Smooth muscle cell (in vitro differentiated cells): ENCODE measurements around the gene ADCY5. TPM values are rescaled to one million over a fixed set of nuclear protein-coding genes. Genes with fewer than 3 reads are reported as not detected.

Experiments used
- DNase-seq: peaks from one replicate; lab custom pipeline; 2025; ENCODE audit not compliant: unreplicated experiment; lab: John Stamatoyannopoulos, UW
- H2AFZ ChIP-seq: fragments of 200-600 bp; sonication (generic); 2 replicates; pipeline ENCODE4 v1.6.0; 2016; ENCODE audit warnings: antibody characterized with exemption, low read depth, mild to moderate bottlenecking
- H3F3A ChIP-seq: fragments of 200-600 bp; sonication (generic); 2 replicates; pipeline ENCODE4 v1.6.0; 2017; ENCODE audit warnings: antibody characterized with exemption, low read depth
- H3K27ac ChIP-seq: fragments of 200-600 bp; sonication (generic); 2 replicates; pipeline ENCODE4 v1.5.1; 2016; ENCODE audit warnings: low read depth, mild to moderate bottlenecking
- H3K27me3 ChIP-seq: fragments of 200-600 bp; sonication (generic); 2 replicates; pipeline ENCODE4 v1.6.1; 2016; ENCODE audit warnings: low read depth, mild to moderate bottlenecking
- H3K36me3 ChIP-seq: fragments of 200-600 bp; sonication (generic); 2 replicates; pipeline ENCODE4 v1.5.1; 2016; ENCODE audit warnings: low read depth
- H3K4me1 ChIP-seq: fragments of 200-600 bp; sonication (generic); 2 replicates; pipeline ENCODE4 v1.5.1; 2016; ENCODE audit warnings: low read depth
- H3K4me2 ChIP-seq: fragments of 200-600 bp; sonication (generic); 2 replicates; pipeline ENCODE4 v1.6.0; 2016; ENCODE audit warnings: mild to moderate bottlenecking
- H3K4me3 ChIP-seq: fragments of 200-600 bp; sonication (generic); 2 replicates; pipeline ENCODE4 v1.5.1; 2016; ENCODE audit warnings: mild to moderate bottlenecking
- H3K79me2 ChIP-seq: fragments of 200-600 bp; sonication (generic); 2 replicates; pipeline ENCODE4 v1.6.0; 2016; ENCODE audit warnings: low read depth, mild to moderate bottlenecking
- H3K9ac ChIP-seq: fragments of 200-600 bp; sonication (generic); 2 replicates; pipeline ENCODE4 v1.6.0; 2016; ENCODE audit warnings: low read depth
- H3K9me3 ChIP-seq: fragments of 200-600 bp; sonication (generic); replicated peaks from 2 replicates; pipeline ENCODE4 v1.5.1; 2016; ENCODE audit warnings: low read depth
- H4K20me1 ChIP-seq: fragments of 200-600 bp; sonication (generic); 2 replicates; pipeline ENCODE4 v1.6.0; 2016; ENCODE audit warnings: low read depth
- CTCF ChIP-seq: fragments of 200-600 bp; sonication (generic); IDR thresholded peaks from 2 replicates; pipeline ENCODE4 v1.5.1; 2017; ENCODE audit warnings: borderline replicate concordance, mild to moderate bottlenecking, antibody characterized with exemption; ENCODE audit not compliant: insufficient read depth, poor library complexity, severe bottlenecking
- WGBS: methylation state at CpG from one replicate; pipeline ENCODE4 v1.1.7; 2016; ENCODE audit warnings: low lambda C conversion rate; 5-methylcytosine and 5-hydroxymethylcytosine counted together
- polyA plus RNA-seq: library from polyadenylated mRNA; unstranded; fragments of >200 nt; fragmentation: Nextera tagmentation; extraction: Ambion mirVana; gene quantifications from 2 replicates; pipeline ENCODE4 v1.2.1, GENCODE V29; 2016
- total RNA-seq: library from RNA; depleted of rRNA; stranded (reverse); fragments of >200 nt; gene quantifications from 2 replicates; pipeline ENCODE4 v1.2.3, GENCODE V29; 2014

The ADCY5 gene
- total and polyA plus RNA-seq, 2 experiments from 2014 or later = 0.50 to 0.58 TPM

- Histone ChIP-seq H2AFZ (no peak overlapping the region), H3F3A (no peaks in the 10 kb centered on the region), H3K79me2 (no peaks in the 10 kb centered on the region), H4K20me1 (no peaks in the 10 kb centered on the region), H3K9ac (no peak overlapping the region), H3K4me1 (no peaks in the 10 kb centered on the region), H3K27ac (no peak overlapping the region), H3K4me3 (no peak overlapping the region), H3K27me3 (peaks cover 69% of the 10 kb centered on the region), H3K9me3 (no peaks in the 10 kb centered on the region), H3K4me2 (no peak overlapping the region), H3K36me3 (no peaks in the 10 kb centered on the region)
- DNase-seq = no peak
- TF ChIP-seq CTCF = no peak
- 93% methylated on average over 11 of the region's 11 CpGs for WGBS
Measured at GRCh38 chr3:123430266-123430665, 18.6 kb downstream of the ADCY5 start.

- no peak overlapping the region for H3K4me2 ChIP-seq
- DNase-seq = no peak
- no peak overlapping the region for H3K9ac ChIP-seq
- no peak for TF ChIP-seq CTCF
- no peaks in the 10 kb centered on the region for H3K36me3 ChIP-seq
- no peaks in the 10 kb centered on the region for H3F3A ChIP-seq
- no peak overlapping the region for H3K27ac ChIP-seq
- H3K4me3 ChIP-seq = no peak overlapping the region
- no peak overlapping the region for H2AFZ ChIP-seq
- no peaks in the 10 kb centered on the region for H3K9me3 ChIP-seq
- no peaks in the 10 kb centered on the region for H3K79me2 ChIP-seq
- H3K4me1 ChIP-seq = no peaks in the 10 kb centered on the region
- H3K27me3 ChIP-seq = peaks cover 75% of the 10 kb centered on the region
- WGBS = 83% methylated on average over 9 of the region's 10 CpGs
- H4K20me1 ChIP-seq = no peaks in the 10 kb centered on the region
Measured at GRCh38 chr3:123429362-123430125, 19.3 kb downstream of the ADCY5 start.

DNA sequence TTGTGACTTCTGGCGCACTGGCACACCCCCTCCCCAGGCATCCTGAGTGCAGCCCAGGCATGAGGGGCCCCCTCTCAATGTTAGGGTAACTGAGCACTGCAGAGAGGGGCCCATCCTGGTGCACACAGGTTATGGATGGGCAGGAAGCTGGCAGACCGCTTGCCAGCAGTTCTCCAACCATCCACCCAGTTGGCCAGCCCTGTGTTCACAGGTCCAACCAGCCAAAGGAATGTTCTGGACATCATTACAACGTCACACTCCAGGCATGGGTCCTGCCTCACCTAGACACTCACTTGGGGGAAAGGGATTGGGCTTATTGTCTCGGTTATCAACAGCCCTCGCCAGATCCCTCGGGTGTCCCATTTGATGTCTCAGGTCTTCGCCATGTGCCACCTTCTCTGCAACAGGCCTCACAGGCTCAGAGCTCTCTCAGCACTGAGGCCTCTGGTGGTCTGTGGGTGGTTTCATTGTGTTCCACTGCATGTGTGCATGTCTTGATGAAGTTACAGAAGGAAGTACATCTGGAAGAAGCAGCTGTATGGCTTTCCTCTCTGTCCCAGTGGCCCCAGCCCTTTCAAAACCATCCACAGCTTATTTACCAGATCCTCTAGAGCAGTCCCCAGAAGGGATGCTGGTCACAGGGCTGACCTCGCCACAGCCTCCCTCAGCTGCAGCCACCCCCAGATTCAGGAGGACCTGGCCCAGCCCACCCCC lies 23.7 kb downstream of the ADCY5 start:
- WGBS = 83% methylated on average over 7 of the region's 8 CpGs
- no peak for DNase-seq
- Histone ChIP-seq H4K20me1 (no peaks in the 10 kb centered on the region), H3K4me1 (no peaks in the 10 kb centered on the region), H3F3A (no peaks in the 10 kb centered on the region), H3K9me3 (no peaks in the 10 kb centered on the region), H2AFZ (no peak overlapping the region), H3K79me2 (no peaks in the 10 kb centered on the region), H3K9ac (no peak overlapping the region), H3K36me3 (no peaks in the 10 kb centered on the region), H3K27me3 (peaks cover 76% of the 10 kb centered on the region), H3K4me3 (no peak overlapping the region), H3K4me2 (no peak overlapping the region), H3K27ac (no peak overlapping the region)
- no peak for TF ChIP-seq CTCF
